ENCODE measurements around the gene GLIS1.

GRCh38 chr1:53642607-53643006, 96.4 kb downstream of the GLIS1 start:
- TF ChIP-seq EZH2phosphoT487 (IDR thresholded peaks at IDR 0.05; ENCODE audit: borderline replicate concordance), result no peak
- TF ChIP-seq CTCF (conservative IDR thresholded peaks at IDR 0.05; ENCODE audit: low read length), result no peak
